Ascending aorta (tissue), 2 donors: ENCODE measurements around the gene PREX1. TPM values are rescaled to one million over a fixed set of nuclear protein-coding genes. Genes with fewer than 3 reads are reported as not detected.

Experiments
- DNase-seq, 2 donors: peaks; one replicate each; pipeline ENCODE4 v3.0.0-alpha.2; 2019; ENCODE audit warnings: low spot score in 2 of 2
- H3K27ac ChIP-seq, 2 donors: fragments of 200-600 bp; sonication (generic); one replicate each; pipeline ENCODE4 v1.5.1; 2016 to 2017; ENCODE audit warnings: mild to moderate bottlenecking in 1 of 2
- H3K27me3 ChIP-seq: fragments of 200-600 bp; sonication (generic); one replicate; pipeline ENCODE4 v1.5.1; 2017
- H3K36me3 ChIP-seq, 2 donors: fragments of 200-600 bp; sonication (generic); one replicate each; pipeline ENCODE4 v1.5.1; 2016
- H3K4me1 ChIP-seq, 2 donors: fragments of 200-600 bp; sonication (generic); one replicate each; pipeline ENCODE4 v1.5.1; 2016 to 2017; ENCODE audit warnings: mild to moderate bottlenecking in 1 of 2
- H3K4me3 ChIP-seq, 2 donors: fragments of 200-600 bp; sonication (generic); one replicate each; pipeline ENCODE4 v1.5.1; 2016 to 2017; ENCODE audit warnings: mild to moderate bottlenecking in 1 of 2
- H3K9me3 ChIP-seq, 2 donors: fragments of 200-600 bp; sonication (generic); one replicate each; pipeline ENCODE4 v1.5.1; 2016
- CTCF ChIP-seq, 3 experiments: fragments of 200-600 bp in 2 of 3; fragments of 450-650 bp in 1 of 3; sonication (generic) in 2 of 3; IDR thresholded peaks; one replicate each; pipeline ENCODE4 v1.5.1; 2016 to 2019; ENCODE audit warnings: antibody characterized with exemption in 3 of 3, mild to moderate bottlenecking in 1 of 3, moderate library complexity in 1 of 3
- intact Hi-C: fragments of 100-400 bp; cut with DNase I; formaldehyde crosslinking; loops from one replicate; pipeline ENCODE4 v1.15.1; 2023
- total RNA-seq: library from RNA; depleted of rRNA; stranded (reverse); fragments of >200 nt; gene quantifications from one replicate; pipeline ENCODE4 v1.1.0, GENCODE V29; 2016

The PREX1 gene
- total RNA-seq, 1 donor from 2014 or later = 75.4 TPM

- Histone ChIP-seq H3K4me3 (no peak overlapping the region), H3K27ac (no peak overlapping the region), H3K36me3 (no peaks in the 10 kb centered on the region), H3K27me3 (no peaks in the 10 kb centered on the region), H3K4me1 (no peaks in the 10 kb centered on the region), H3K9me3 (no peaks in the 10 kb centered on the region)
- TF ChIP-seq CTCF (IDR thresholded peaks at IDR 0.05) = no peak
- no peak for DNase-seq
- intact Hi-C loops = no loop called here
Observed at GRCh38 chr20:48609491-48609978, 218.3 kb downstream of the PREX1 start.

GRCh38 chr20:48608756-48609155 lies 219.0 kb downstream of the PREX1 start:
- Histone ChIP-seq H3K27ac (no peak overlapping the region), H3K9me3 (no peaks in the 10 kb centered on the region), H3K36me3 (no peaks in the 10 kb centered on the region), H3K4me1 (no peaks in the 10 kb centered on the region), H3K27me3 (no peaks in the 10 kb centered on the region), H3K4me3 (no peak overlapping the region)
- no peak for TF ChIP-seq CTCF (IDR thresholded peaks at IDR 0.05)
- intact Hi-C loops = no loop called here
- no peak for DNase-seq

- no peak for DNase-seq
- no peak for TF ChIP-seq CTCF (IDR thresholded peaks at IDR 0.05)
- Histone ChIP-seq H3K27ac (no peak overlapping the region), H3K9me3 (no peaks in the 10 kb centered on the region), H3K4me3 (no peak overlapping the region), H3K36me3 (no peaks in the 10 kb centered on the region), H3K27me3 (no peaks in the 10 kb centered on the region), H3K4me1 (no peaks in the 10 kb centered on the region)
- intact Hi-C loops = no loop called here
Observed at GRCh38 chr20:48607544-48607865, 220.3 kb downstream of the PREX1 start.

GRCh38 chr20:48606841-48607543 lies 220.8 kb downstream of the PREX1 start:
- no peaks in the 10 kb centered on the region for H3K4me1 ChIP-seq
- H3K36me3 ChIP-seq = no peaks in the 10 kb centered on the region
- H3K9me3 ChIP-seq = no peaks in the 10 kb centered on the region
- H3K4me3 ChIP-seq = no peak overlapping the region
- no peaks in the 10 kb centered on the region for H3K27me3 ChIP-seq
- TF ChIP-seq CTCF (IDR thresholded peaks at IDR 0.05) = no peak
- peak in 1 of 2 donors; percentile 59 for DNase-seq
- intact Hi-C loops = no loop called here
- no peak overlapping the region for H3K27ac ChIP-seq

- Histone ChIP-seq H3K4me1 (no peaks in the 10 kb centered on the region), H3K27ac (no peak overlapping the region), H3K4me3 (no peak overlapping the region), H3K9me3 (no peaks in the 10 kb centered on the region), H3K36me3 (no peaks in the 10 kb centered on the region), H3K27me3 (no peaks in the 10 kb centered on the region)
- intact Hi-C loops = no loop called here
- peak in 1 of 2 donors; percentile 33 for DNase-seq
- TF ChIP-seq CTCF (IDR thresholded peaks at IDR 0.05) = no peak
Observed at GRCh38 chr20:48606172-48606840, 221.5 kb downstream of the PREX1 start.
